K562 (cell line): Measurements from ENCODE around the gene PNCK.

Experiments
- CC2D1A ChIP-seq: fragments of 450-650 bp; IDR thresholded peaks from 2 replicates; pipeline ENCODE4 v1.6.1; 2017; ENCODE audit warnings: mild to moderate bottlenecking
- JUND ChIP-seq, 2 experiments: IDR thresholded peaks; 2 replicates in 1 of 2; 3 replicates in 1 of 2; pipeline ENCODE4 v1.6.1; 2011; ENCODE audit warnings: borderline replicate concordance in 2 of 2, low read depth in 2 of 2, low read length in 2 of 2, improper control_type of control experiment in 1 of 2, missing biosample characterization in 1 of 2, missing genetic modification characterization in 1 of 2, missing genetic modification reagents in 1 of 2
- SLC30A9 ChIP-seq: fragments of 250-450 bp; sonication (Bioruptor Pico); IDR thresholded peaks from 2 replicates; pipeline ENCODE4 v1.8.0; 2022; ENCODE audit warnings: mild to moderate bottlenecking, moderate library complexity
- SMAD4 ChIP-seq: fragments of 250-450 bp; sonication (Bioruptor Pico); conservative IDR thresholded peaks from 2 replicates; pipeline ENCODE4 v1.8.0; 2021; ENCODE audit warnings: inconsistent platforms, mild to moderate bottlenecking, moderate library complexity
- ZFP30 ChIP-seq: fragments of 250-450 bp; sonication (Bioruptor Pico); IDR thresholded peaks from 2 replicates; pipeline ENCODE4 v1.8.0; 2022; ENCODE audit warnings: moderate library complexity, mild to moderate bottlenecking, inconsistent platforms, borderline replicate concordance
- ZNF217 ChIP-seq: sonication (generic); formaldehyde crosslinking; IDR thresholded peaks from 2 replicates; pipeline ENCODE4 v1.8.0; 2022; ENCODE audit warnings: mild to moderate bottlenecking, missing genetic modification reagents
- ZNF76 ChIP-seq: fragments of 250-450 bp; sonication (Bioruptor Pico); IDR thresholded peaks from 2 replicates; pipeline ENCODE4 v1.4.0; 2020; ENCODE audit warnings: mild to moderate bottlenecking, moderate library complexity, borderline replicate concordance
- TF ChIP-seq, protein P1 (sequence below): fragments of 200-400 bp; formaldehyde crosslinking; IDR thresholded peaks from 2 replicates; pipeline ENCODE4 v1.6.1; 2017; ENCODE audit warnings: mild to moderate bottlenecking, low read depth, low read length, moderate library complexity
- TF ChIP-seq, protein P2 (sequence below), 2 experiments: fragments of 200-800 bp in 1 of 2; sonication (Bioruptor generic) in 1 of 2; sonication (generic) in 1 of 2; formaldehyde crosslinking in 1 of 2; IDR thresholded peaks in 1 of 2; conservative IDR thresholded peaks in 1 of 2; 2 replicates each; pipeline versions ENCODE4 v1.5.0 to v1.6.1; 2016 to 2020; ENCODE audit warnings: missing compliant biosample characterization in 1 of 2, missing genetic modification characterization in 1 of 2, missing genetic modification reagents in 1 of 2
- TF ChIP-seq, protein P3 (sequence below): fragments of 250-450 bp; sonication (Bioruptor Pico); IDR thresholded peaks from 2 replicates; pipeline ENCODE4 v1.9.0; 2021; ENCODE audit warnings: mild to moderate bottlenecking

DNA sequence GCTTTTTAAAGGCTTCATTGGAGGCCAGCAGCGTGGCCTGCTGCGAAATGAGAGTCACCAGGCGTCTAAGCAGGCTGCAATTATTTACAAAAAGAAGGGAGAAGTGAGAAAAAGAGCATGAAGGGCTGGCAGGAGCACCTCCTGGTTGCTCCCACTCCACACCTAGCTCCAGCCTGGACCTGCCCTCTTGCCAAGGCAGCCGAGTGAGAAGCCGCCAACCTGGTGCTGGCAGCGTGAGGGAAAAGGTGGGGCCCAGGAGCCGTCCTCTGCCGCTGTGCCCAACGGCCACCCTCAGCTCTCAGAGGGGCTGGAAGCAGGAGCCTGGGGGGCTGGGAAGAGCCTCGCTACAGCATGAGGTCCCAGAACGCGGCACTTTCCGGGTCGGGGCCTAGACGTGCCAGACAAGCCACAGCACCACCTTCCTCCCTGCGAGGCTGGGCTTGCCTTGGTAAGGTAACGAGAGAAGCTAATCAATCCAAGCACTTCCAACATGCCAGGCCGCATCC is 30.5 kb upstream of the PNCK start:
- TF ChIP-seq CC2D1A (no peak), SLC30A9 (no peak), ZFP30 (CRISPR knock-in tag) (no peak), ZNF217 (no peak), ZNF76 (CRISPR knock-in tag) (no peak), SMAD4 (CRISPR knock-in tag) (no peak), JUND (IDR thresholded peaks at IDR 0.05; ENCODE audit: borderline replicate concordance, low read depth, low read length) (no peak), JUND (tag; IDR thresholded peaks at IDR 0.05; ENCODE audit: borderline replicate concordance, low read depth, low read length) (no peak)
- TF ChIP-seq, protein P1, sequence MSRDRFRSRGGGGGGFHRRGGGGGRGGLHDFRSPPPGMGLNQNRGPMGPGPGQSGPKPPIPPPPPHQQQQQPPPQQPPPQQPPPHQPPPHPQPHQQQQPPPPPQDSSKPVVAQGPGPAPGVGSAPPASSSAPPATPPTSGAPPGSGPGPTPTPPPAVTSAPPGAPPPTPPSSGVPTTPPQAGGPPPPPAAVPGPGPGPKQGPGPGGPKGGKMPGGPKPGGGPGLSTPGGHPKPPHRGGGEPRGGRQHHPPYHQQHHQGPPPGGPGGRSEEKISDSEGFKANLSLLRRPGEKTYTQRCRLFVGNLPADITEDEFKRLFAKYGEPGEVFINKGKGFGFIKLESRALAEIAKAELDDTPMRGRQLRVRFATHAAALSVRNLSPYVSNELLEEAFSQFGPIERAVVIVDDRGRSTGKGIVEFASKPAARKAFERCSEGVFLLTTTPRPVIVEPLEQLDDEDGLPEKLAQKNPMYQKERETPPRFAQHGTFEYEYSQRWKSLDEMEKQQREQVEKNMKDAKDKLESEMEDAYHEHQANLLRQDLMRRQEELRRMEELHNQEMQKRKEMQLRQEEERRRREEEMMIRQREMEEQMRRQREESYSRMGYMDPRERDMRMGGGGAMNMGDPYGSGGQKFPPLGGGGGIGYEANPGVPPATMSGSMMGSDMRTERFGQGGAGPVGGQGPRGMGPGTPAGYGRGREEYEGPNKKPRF: no peak
- TF ChIP-seq, protein P2, sequence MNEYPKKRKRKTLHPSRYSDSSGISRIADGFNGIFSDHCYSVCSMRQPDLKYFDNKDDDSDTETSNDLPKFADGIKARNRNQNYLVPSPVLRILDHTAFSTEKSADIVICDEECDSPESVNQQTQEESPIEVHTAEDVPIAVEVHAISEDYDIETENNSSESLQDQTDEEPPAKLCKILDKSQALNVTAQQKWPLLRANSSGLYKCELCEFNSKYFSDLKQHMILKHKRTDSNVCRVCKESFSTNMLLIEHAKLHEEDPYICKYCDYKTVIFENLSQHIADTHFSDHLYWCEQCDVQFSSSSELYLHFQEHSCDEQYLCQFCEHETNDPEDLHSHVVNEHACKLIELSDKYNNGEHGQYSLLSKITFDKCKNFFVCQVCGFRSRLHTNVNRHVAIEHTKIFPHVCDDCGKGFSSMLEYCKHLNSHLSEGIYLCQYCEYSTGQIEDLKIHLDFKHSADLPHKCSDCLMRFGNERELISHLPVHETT (CRISPR knock-in tag; conservative IDR thresholded peaks at IDR 0.05 in 1 of 2, IDR thresholded peaks at IDR 0.05 in 1 of 2): no peak
- TF ChIP-seq, protein P3, sequence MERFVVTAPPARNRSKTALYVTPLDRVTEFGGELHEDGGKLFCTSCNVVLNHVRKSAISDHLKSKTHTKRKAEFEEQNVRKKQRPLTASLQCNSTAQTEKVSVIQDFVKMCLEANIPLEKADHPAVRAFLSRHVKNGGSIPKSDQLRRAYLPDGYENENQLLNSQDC (CRISPR knock-in tag): no peak
